Measurements from ENCODE around the gene PHF19. TPM values are rescaled to one million over a fixed set of nuclear protein-coding genes. Genes with fewer than 3 reads are reported as not detected.

Gene PHF19
- total RNA-seq, 1 donor from 2014 or later, result 39.1 TPM

GRCh38 chr9:120873512-120873911, 3.5 kb downstream of the PHF19 start:
- no peak for DNase-seq

GRCh38 chr9:120872791-120873502, 4.0 kb downstream of the PHF19 start:
- DNase-seq, result no peak

GRCh38 chr9:120870206-120870605, 6.8 kb downstream of the PHF19 start:
- no peak for DNase-seq

GRCh38 chr9:120869726-120870125, 7.3 kb downstream of the PHF19 start:
- no peak for DNase-seq

GRCh38 chr9:120869360-120869687, 7.7 kb downstream of the PHF19 start:
- no peak for DNase-seq

GRCh38 chr9:120868676-120869359, 8.2 kb downstream of the PHF19 start:
- DNase-seq, result peak; percentile 96

GRCh38 chr9:120868339-120868675, 8.7 kb downstream of the PHF19 start:
- DNase-seq, result no peak

GRCh38 chr9:120867676-120868338, 9.2 kb downstream of the PHF19 start:
- no peak for DNase-seq

- no peak for DNase-seq
These were observed 10.3 kb downstream of the PHF19 start for GRCh38 chr9:120866651-120867050.

- DNase-seq, result no peak
These were observed 11.2 kb downstream of the PHF19 start for GRCh38 chr9:120865809-120866208.

- no peak for DNase-seq
These were observed 11.8 kb downstream of the PHF19 start for GRCh38 chr9:120865176-120865575.

- no peak for DNase-seq
These were observed 12.3 kb downstream of the PHF19 start for GRCh38 chr9:120864719-120865118.

- no peak for DNase-seq
These were observed 13.2 kb downstream of the PHF19 start for GRCh38 chr9:120863833-120864232.

GRCh38 chr9:120862452-120862851, 14.5 kb downstream of the PHF19 start:
- no peak for DNase-seq

GRCh38 chr9:120861935-120862334, 15.1 kb downstream of the PHF19 start:
- DNase-seq, result no peak

- DNase-seq, result no peak
These were observed 16.9 kb downstream of the PHF19 start for GRCh38 chr9:120860083-120860482.

GRCh38 chr9:120859361-120859760, 17.6 kb downstream of the PHF19 start:
- DNase-seq, result no peak

- no peak for DNase-seq
These were observed 19.1 kb downstream of the PHF19 start for GRCh38 chr9:120857902-120858301.

- no peak for DNase-seq
These were observed 19.5 kb downstream of the PHF19 start for GRCh38 chr9:120857481-120857880.

- DNase-seq, result no peak
These were observed 20.3 kb downstream of the PHF19 start for GRCh38 chr9:120856700-120857099.

GRCh38 chr9:120855827-120856670, 20.9 kb downstream of the PHF19 start:
- no peak for DNase-seq

GRCh38 chr9:120854596-120855327, 22.2 kb downstream of the PHF19 start:
- no peak for DNase-seq
